Stimulated activated CD8-positive, alpha-beta memory T cell treated with anti-CD3 and anti-CD28 coated beads, Interleukin-12 subunit alpha, Interleukin-12 subunit beta, amount 100 ng/mL, for 24 hours (primary cell): ENCODE measurements around the gene STK10.

ENCODE experiments used
- DNase-seq: peaks from one replicate; pipeline ENCODE4 v3.0.0-alpha.2; 2020; ENCODE audit errors: extremely low read depth

The STK10 gene

GRCh38 chr5:172009536-172010270, 178.3 kb downstream of the STK10 start:
- DNase-seq = no peak

GRCh38 chr5:172008689-172009141, 179.3 kb downstream of the STK10 start:
- DNase-seq = no peak

GRCh38 chr5:172008111-172008455, 179.9 kb downstream of the STK10 start:
- no peak for DNase-seq

- DNase-seq = no peak
Measured at GRCh38 chr5:172007175-172008110, 180.6 kb downstream of the STK10 start.

GRCh38 chr5:172006321-172007174, 181.5 kb downstream of the STK10 start, which contains the start of gene FBXW11:
Gene FBXW11, minus strand, starts transcription at chr5:172006638. Its CDS starts 136 bp downstream, at chr5:172006502.
- peak; percentile 91 for DNase-seq

GRCh38 chr5:172005708-172006320, 182.2 kb downstream of the STK10 start:
- DNase-seq = no peak

GRCh38 chr5:172004824-172005237, 183.2 kb downstream of the STK10 start:
- DNase-seq = no peak

- no peak for DNase-seq
Measured at GRCh38 chr5:172003746-172004145, 184.3 kb downstream of the STK10 start.

GRCh38 chr5:172002840-172003512, 185.0 kb downstream of the STK10 start:
- DNase-seq = no peak

- no peak for DNase-seq
Measured at GRCh38 chr5:172002310-172002709, 185.7 kb downstream of the STK10 start.

GRCh38 chr5:171999877-172000276, 188.1 kb downstream of the STK10 start:
- no peak for DNase-seq

GRCh38 chr5:171999100-171999499, 188.9 kb downstream of the STK10 start:
- DNase-seq = no peak

GRCh38 chr5:171997011-171997410, 191.0 kb downstream of the STK10 start:
- no peak for DNase-seq

- DNase-seq = no peak
Measured at GRCh38 chr5:171992813-171993212, 195.2 kb downstream of the STK10 start.

GRCh38 chr5:171992305-171992704, 195.7 kb downstream of the STK10 start:
- no peak for DNase-seq
